H1 (cell line): Measurements from ENCODE around the gene TLR8. TPM values are rescaled to one million over a fixed set of nuclear protein-coding genes. Genes with fewer than 3 reads are reported as not detected.

Experiments
- CBX5 ChIP-seq: fragments of 300-800, 300-1000 bp; sonication (generic); IDR thresholded peaks from 2 replicates; pipeline ENCODE4 v1.7.1; 2016; ENCODE audit warnings: antibody characterized with exemption, low read length, low read depth
- CBX8 ChIP-seq: fragments of 300-800, 300-1000 bp; sonication (generic); IDR thresholded peaks from 2 replicates; pipeline ENCODE4 v1.7.1; 2016; ENCODE audit warnings: low read depth, low read length, borderline replicate concordance
- E2F6 ChIP-seq: IDR thresholded peaks from 2 replicates; pipeline ENCODE4 v1.6.1; 2012; ENCODE audit warnings: inconsistent platforms
- FOSL1 ChIP-seq: IDR thresholded peaks from 2 replicates; pipeline ENCODE4 v1.6.1; 2011; ENCODE audit warnings: mild to moderate bottlenecking, low read depth, low read length, moderate library complexity; ENCODE audit not compliant: insufficient read depth
- KDM1A ChIP-seq: fragments of 200-600, 300-600 bp; sonication (generic); IDR thresholded peaks from 2 replicates; pipeline ENCODE4 v1.7.1; 2016; ENCODE audit warnings: mild to moderate bottlenecking, low read length, borderline replicate concordance
- KDM5A ChIP-seq: fragments of 200-600 bp; IDR thresholded peaks from 2 replicates; pipeline ENCODE4 v1.7.1; 2012; ENCODE audit warnings: mild to moderate bottlenecking, low read length, inconsistent platforms, mixed read lengths
- POLR2AphosphoS5 ChIP-seq: IDR thresholded peaks from 2 replicates; pipeline ENCODE4 v1.6.1; 2011; ENCODE audit warnings: low read depth, low read length
- POU5F1 ChIP-seq: IDR thresholded peaks from 2 replicates; pipeline ENCODE4 v1.6.1; 2011; ENCODE audit warnings: low read depth, mild to moderate bottlenecking, low read length, moderate library complexity
- RBBP5 ChIP-seq: IDR thresholded peaks from 2 replicates; pipeline ENCODE4 v1.7.1; 2012; ENCODE audit warnings: low read depth, mild to moderate bottlenecking, inconsistent platforms, low read length, moderate library complexity, borderline replicate concordance
- SP1 ChIP-seq: IDR thresholded peaks from 2 replicates; pipeline ENCODE4 v1.6.1; 2011; ENCODE audit warnings: low read depth, low read length
- TAF7 ChIP-seq: optimal IDR thresholded peaks from 2 replicates; pipeline ENCODE3; 2011; ENCODE audit warnings: low read depth, mild to moderate bottlenecking, inconsistent platforms, low read length, moderate library complexity, borderline replicate concordance
- polyA plus RNA-seq, 7 experiments: library from polyadenylated mRNA; depleted of rRNA in 3 of 7; stranded (reverse) in 5 of 7; unstranded in 2 of 7; fragments of >200 nt in 5 of 7; fragments of 200-250 nt in 2 of 7; gene quantifications; 1 replicate in 5 of 7; 2 replicates in 1 of 7; 4 replicates in 1 of 7; pipeline versions ENCODE4 v1.2.1 to v1.2.3, GENCODE V29; 2011 to 2013; ENCODE audit warnings: missing spikeins in 2 of 7, mixed read lengths in 2 of 7
- total RNA-seq: library from RNA; stranded (reverse); fragmentation: NEBNext Ultra II Directional; extraction: Animal tissue kit (Norgen Biotek cat#: 25700); gene quantifications from 2 replicates; pipeline ENCODE4 v1.2.1, GENCODE V29; 2021

TLR8 gene
- total and polyA plus RNA-seq, 2 of the 8 experiments (the other 6 are each of a cell fraction or from before 2014, with no cell fraction given), result not detected

- TF ChIP-seq RBBP5 (no peak), E2F6 (no peak), FOSL1 (no peak), SP1 (no peak), CBX5 (no peak), KDM1A (no peak), KDM5A (no peak), CBX8 (no peak), POU5F1 (no peak), TAF7 (no peak), POLR2AphosphoS5 (no peak)
Measured at GRCh38 chrX:12866451-12867377, 39.7 kb upstream of the TLR8 start, which contains the start of gene TLR7 (continued).
